Endothelial cell of umbilical vein (primary cell): ENCODE results near the gene PCBD2. TPM values are rescaled to one million over a fixed set of nuclear protein-coding genes. Genes with fewer than 3 reads are reported as not detected.

ENCODE experiments used
- BruUV-seq: library from RNA; stranded (reverse); fragments of 400-500 nt; replicated peaks from 2 replicates; lab custom pipeline; 2021; lab: Mats Ljungman, UMichigan
- CTCF ChIA-PET: fragments of 300-600, 350-600 bp; sonication (Branson Sonifier 250); formaldehyde crosslinking; loops from one replicate; lab custom pipeline; 2021; ENCODE audit warnings: antibody characterized with exemption, inconsistent platforms; lab: Charles Lee
- POLR2A ChIA-PET: fragments of 300-600, 350-600 bp; sonication (Branson Sonifier 250); formaldehyde crosslinking; loops from one replicate; lab custom pipeline; 2021; ENCODE audit warnings: antibody characterized with exemption, inconsistent platforms; lab: Charles Lee
- DNase-seq: peaks from one replicate; pipeline ENCODE4 v3.0.0-alpha.2; 2011; ENCODE audit warnings: low read depth, low spot score
- FAIRE-seq: peaks from 2 replicates; lab custom pipeline; 2011; peaks lifted over from hg19 to GRCh38; lab: Jason Lieb, UNC
- H2AFZ ChIP-seq: 2 replicates; pipeline ENCODE4 v1.6.0; 2012; ENCODE audit warnings: low read depth, low read length, control low read depth, inconsistent platforms
- H3K27ac ChIP-seq: 2 replicates; pipeline ENCODE4 v1.5.1; 2011; ENCODE audit warnings: low read depth, mild to moderate bottlenecking, control low read depth, low read length, moderate library complexity; ENCODE audit not compliant: insufficient read depth
- H3K27me3 ChIP-seq, 2 experiments: 2 replicates each; pipeline versions ENCODE4 v1.6.0 to v1.6.1; 2011; ENCODE audit warnings: low read length in 2 of 2, mixed read lengths in 1 of 2; ENCODE audit not compliant: control insufficient read depth in 2 of 2, insufficient read depth in 2 of 2
- H3K36me3 ChIP-seq, 2 experiments: 2 replicates in 1 of 2; 3 replicates in 1 of 2; pipeline ENCODE4 v1.5.1; 2011; ENCODE audit warnings: low read length in 2 of 2, mild to moderate bottlenecking in 1 of 2, moderate library complexity in 1 of 2; ENCODE audit not compliant: control insufficient read depth in 2 of 2, insufficient read depth in 2 of 2; ENCODE audit errors: extremely low read depth in 1 of 2
- H3K4me1 ChIP-seq: 3 replicates; pipeline ENCODE4 v1.5.1; 2011; ENCODE audit warnings: mild to moderate bottlenecking, low read length; ENCODE audit not compliant: control insufficient read depth, insufficient read depth; ENCODE audit errors: extremely low read depth
- H3K4me2 ChIP-seq: 2 replicates; pipeline ENCODE4 v1.6.1; 2011; ENCODE audit warnings: low read length, control low read depth, mixed read lengths; ENCODE audit not compliant: insufficient read depth
- H3K4me3 ChIP-seq, 3 experiments: fragments of 200-600 bp in 1 of 3; sonication (generic), shearing (Covaris generic) in 1 of 3; replicated peaks in 1 of 3; 2 replicates each; pipeline ENCODE4 v1.5.1; 2011 to 2016; ENCODE audit warnings: control low read depth in 3 of 3, low read length in 3 of 3, mild to moderate bottlenecking in 2 of 3, inconsistent platforms in 1 of 3, low read depth in 1 of 3, moderate library complexity in 1 of 3; ENCODE audit not compliant: insufficient read depth in 1 of 3
- H3K79me2 ChIP-seq: 2 replicates; pipeline ENCODE4 v1.6.0; 2012; ENCODE audit warnings: low read length, inconsistent platforms; ENCODE audit not compliant: control insufficient read depth, insufficient read depth
- H3K9ac ChIP-seq: replicated peaks from 2 replicates; pipeline ENCODE3; 2011; ENCODE audit warnings: low read length, control low read depth; ENCODE audit not compliant: insufficient read depth; ENCODE audit errors: extremely low read depth
- H3K9me1 ChIP-seq: replicated peaks from 3 replicates; pipeline ENCODE4 v1.6.0; 2011; ENCODE audit warnings: mild to moderate bottlenecking, low read length; ENCODE audit not compliant: control insufficient read depth, insufficient read depth; ENCODE audit errors: extremely low read depth
- H3K9me3 ChIP-seq: replicated peaks from 2 replicates; pipeline ENCODE4 v1.5.1; 2012; ENCODE audit warnings: low read length, inconsistent platforms; ENCODE audit not compliant: control insufficient read depth, insufficient read depth
- H4K20me1 ChIP-seq: replicated peaks from 2 replicates; pipeline ENCODE3; 2011; ENCODE audit warnings: mild to moderate bottlenecking, low read length; ENCODE audit not compliant: control insufficient read depth, insufficient read depth; ENCODE audit errors: extremely low read depth
- FOS ChIP-seq: IDR thresholded peaks from 2 replicates; pipeline ENCODE4 v1.6.1; 2011; ENCODE audit warnings: mild to moderate bottlenecking, low read length, moderate library complexity, borderline replicate concordance; ENCODE audit not compliant: insufficient read depth
- GATA2 ChIP-seq: IDR thresholded peaks from 2 replicates; pipeline ENCODE4 v1.7.0; 2011; ENCODE audit warnings: low read depth, mild to moderate bottlenecking, moderate library complexity, mixed read lengths, low read length; ENCODE audit not compliant: insufficient read length, insufficient read depth
- JUN ChIP-seq: IDR thresholded peaks from 2 replicates; pipeline ENCODE4 v1.6.1; 2011; ENCODE audit warnings: borderline replicate concordance, low read depth; ENCODE audit not compliant: insufficient read length, insufficient read depth
- POLR2A ChIP-seq: IDR thresholded peaks from 2 replicates; pipeline ENCODE4 v1.6.1; 2012; ENCODE audit warnings: low read depth, mild to moderate bottlenecking, control low read depth, low read length
- dilution Hi-C: fragments of 300-500 bp; cut with MboI; formaldehyde crosslinking; loops from one replicate; pipeline ENCODE4 v1.15.0; 2019; ENCODE audit warnings: low sequenced_read_pairs; ENCODE audit not compliant: extremely low pct_ligation_motif_present
- intact Hi-C: fragments of 100-400 bp; cut with micrococcal nuclease; formaldehyde crosslinking; loops from one replicate; pipeline ENCODE4 v1.10.0; 2022
- polyA plus RNA-seq, 4 experiments: library from polyadenylated mRNA; depleted of rRNA in 3 of 4; stranded (reverse) in 3 of 4; unstranded in 1 of 4; fragments of >200 nt; gene quantifications; 2 replicates each; pipeline versions ENCODE4 v1.2.1 to v1.2.3, GENCODE V29; 2011 to 2012; ENCODE audit warnings: missing spikeins in 1 of 4
- total RNA-seq: library from RNA; stranded (reverse); gene quantifications from 2 replicates; pipeline ENCODE4 v1.2.3, GENCODE V29; 2021
- TF ChIP-seq, protein P1 (sequence below), 2 donors: IDR thresholded peaks; 1 replicate in 1 of 2; 2 replicates in 1 of 2; pipeline ENCODE4 v1.5.1; 2011; ENCODE audit warnings: low read length in 2 of 2, mild to moderate bottlenecking in 2 of 2, moderate library complexity in 2 of 2, control low read depth in 1 of 2, inconsistent platforms in 1 of 2, low read depth in 1 of 2; ENCODE audit not compliant: insufficient read depth in 1 of 2; ENCODE audit errors: extremely low read depth in 1 of 2

The PCBD2 gene
- total and polyA plus RNA-seq, 2 donors (not counting 3 experiments of a cell fraction or from before 2014, with no cell fraction given) = 4.0 to 10.7 TPM

DNA sequence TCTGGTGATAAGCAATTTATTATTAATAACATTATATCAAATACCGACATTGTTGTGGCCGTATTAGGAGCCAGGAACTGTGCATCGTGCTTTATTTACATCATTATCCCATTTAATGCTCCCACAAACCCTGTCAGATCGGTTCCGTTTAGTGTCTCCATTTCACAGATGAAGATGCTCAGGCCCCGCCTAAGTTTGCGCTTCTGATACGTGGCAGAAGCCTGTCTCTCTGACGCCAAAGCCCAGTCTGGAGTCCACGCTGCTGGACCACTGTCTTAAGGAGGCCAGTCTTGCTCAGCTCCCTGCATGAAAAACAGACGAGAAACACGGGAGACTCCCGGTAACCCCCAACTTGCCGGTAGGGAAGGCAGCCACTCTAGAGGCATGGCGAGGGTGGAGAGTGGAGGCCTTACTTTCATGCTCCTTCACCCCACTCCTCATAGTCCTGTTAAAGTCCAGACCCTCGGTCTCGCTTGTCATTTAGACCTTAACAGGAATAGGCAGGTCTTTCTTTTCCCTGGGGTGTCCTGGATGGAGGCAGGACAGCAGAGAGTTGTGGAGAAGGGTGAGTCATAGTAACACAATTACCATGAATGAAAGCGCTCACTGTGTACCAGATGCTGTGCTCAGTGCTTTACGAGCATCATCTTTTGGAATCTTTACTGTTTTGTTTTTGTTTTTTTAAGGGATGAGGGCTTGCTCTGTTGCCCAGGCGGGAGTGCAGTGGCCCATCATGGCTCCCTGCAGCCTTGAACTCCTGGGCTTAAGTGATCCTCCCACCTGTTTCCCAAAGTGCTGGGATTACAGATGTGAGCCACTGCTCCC is 29.9 kb upstream of the PCBD2 start:
- H3K9me1 ChIP-seq = no peaks in the 10 kb centered on the region
- H3K27me3 ChIP-seq = no peaks in the 10 kb centered on the region
- ChIA-PET POLR2A (interaction anchor here (1.4 kb wide), 1 partner anchor 30 kb away, joined by 4 read pairs; the partner anchor contains the start of gene C5orf24), CTCF (interaction anchor here (2.0 kb wide), 1 partner anchor 10 kb away, joined by 7 read pairs; no protein-coding TSS in a partner anchor)
- peak overlapping the region; percentile 60 for H3K27ac ChIP-seq
- H4K20me1 ChIP-seq = no peaks in the 10 kb centered on the region
- peak overlapping the region; percentile 97 for H2AFZ ChIP-seq
- peaks cover 17% of the 10 kb centered on the region for H3K79me2 ChIP-seq
- H3K36me3 ChIP-seq = peaks cover 0 to 4% of the 10 kb centered on the region in 2 experiments
- intact Hi-C loops = loop anchor here (1.0 kb wide), 3 partner anchors 30 to 137 kb away; partner anchors contain the start of genes C5orf24, CAMLG and PCBD2
- DNase-seq (peak; percentile 75), FAIRE-seq (peak; percentile 89)
- H3K9ac ChIP-seq = peak overlapping the region; percentile 89
- TF ChIP-seq, protein P1, sequence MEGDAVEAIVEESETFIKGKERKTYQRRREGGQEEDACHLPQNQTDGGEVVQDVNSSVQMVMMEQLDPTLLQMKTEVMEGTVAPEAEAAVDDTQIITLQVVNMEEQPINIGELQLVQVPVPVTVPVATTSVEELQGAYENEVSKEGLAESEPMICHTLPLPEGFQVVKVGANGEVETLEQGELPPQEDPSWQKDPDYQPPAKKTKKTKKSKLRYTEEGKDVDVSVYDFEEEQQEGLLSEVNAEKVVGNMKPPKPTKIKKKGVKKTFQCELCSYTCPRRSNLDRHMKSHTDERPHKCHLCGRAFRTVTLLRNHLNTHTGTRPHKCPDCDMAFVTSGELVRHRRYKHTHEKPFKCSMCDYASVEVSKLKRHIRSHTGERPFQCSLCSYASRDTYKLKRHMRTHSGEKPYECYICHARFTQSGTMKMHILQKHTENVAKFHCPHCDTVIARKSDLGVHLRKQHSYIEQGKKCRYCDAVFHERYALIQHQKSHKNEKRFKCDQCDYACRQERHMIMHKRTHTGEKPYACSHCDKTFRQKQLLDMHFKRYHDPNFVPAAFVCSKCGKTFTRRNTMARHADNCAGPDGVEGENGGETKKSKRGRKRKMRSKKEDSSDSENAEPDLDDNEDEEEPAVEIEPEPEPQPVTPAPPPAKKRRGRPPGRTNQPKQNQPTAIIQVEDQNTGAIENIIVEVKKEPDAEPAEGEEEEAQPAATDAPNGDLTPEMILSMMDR (IDR thresholded peaks at IDR 0.05; ENCODE audit: extremely low read depth in 1 of 2, insufficient read depth in 1 of 2, low read depth in 1 of 2, low read length in 2 of 2) = no peak
- peak; percentile 69 for TF ChIP-seq JUN
- no peak for TF ChIP-seq POLR2A
- TF ChIP-seq FOS = peak; percentile 77
- no peak for TF ChIP-seq GATA2
- peak overlapping the region; percentile 54 to 95 (median 80) for H3K4me3 ChIP-seq
- peak overlapping the region; percentile 79 for H3K4me2 ChIP-seq
- BruUV-seq = TSS peak; percentile 35
- no peaks in the 10 kb centered on the region for H3K9me3 ChIP-seq
- dilution Hi-C loops = no loop called here
- H3K4me1 ChIP-seq = peaks cover 3% of the 10 kb centered on the region
